GM12878 (cell line): Measurements from ENCODE around the gene SWI5. TPM values are rescaled to one million over a fixed set of nuclear protein-coding genes. Genes with fewer than 3 reads are reported as not detected.
A peak's percentile ranks its signal among the peaks of the same experiment; 100 is the strongest.

Experiments
- CBFB ChIP-seq: IDR thresholded peaks from 2 replicates; pipeline ENCODE4 v1.6.1; 2016; ENCODE audit warnings: antibody characterized with exemption, low read depth
- GABPA ChIP-seq: IDR thresholded peaks from 2 replicates; pipeline ENCODE4 v1.6.1; 2014; ENCODE audit warnings: antibody characterized with exemption, low read depth, mild to moderate bottlenecking, inconsistent platforms
- POLR2A ChIP-seq: IDR thresholded peaks from 2 replicates; pipeline ENCODE4 v1.6.1; 2011; ENCODE audit warnings: low read depth, mild to moderate bottlenecking, low read length
- SIX5 ChIP-seq: IDR thresholded peaks from 2 replicates; pipeline ENCODE4 v1.6.1; 2011; ENCODE audit warnings: mild to moderate bottlenecking, low read depth, low read length, moderate library complexity; ENCODE audit not compliant: severe bottlenecking
- SRF ChIP-seq, 2 experiments: IDR thresholded peaks; 2 replicates each; pipeline ENCODE4 v1.6.1; 2011; ENCODE audit warnings: low read depth in 2 of 2, low read length in 2 of 2, mild to moderate bottlenecking in 1 of 2, moderate library complexity in 1 of 2
- TARDBP ChIP-seq: IDR thresholded peaks from 2 replicates; pipeline ENCODE4 v1.6.1; 2016; ENCODE audit warnings: borderline replicate concordance
- TCF3 ChIP-seq: IDR thresholded peaks from 2 replicates; pipeline ENCODE4 v1.6.1; 2012; ENCODE audit warnings: low read depth, mild to moderate bottlenecking, low read length, borderline replicate concordance; ENCODE audit not compliant: insufficient read depth
- ZNF207 ChIP-seq: fragments of 450-650 bp; IDR thresholded peaks from 2 replicates; pipeline ENCODE4 v1.6.1; 2014; ENCODE audit warnings: antibody characterized with exemption, mild to moderate bottlenecking, borderline replicate concordance
- ZNF274 ChIP-seq: IDR thresholded peaks from one replicate; pipeline ENCODE4 v1.8.0; 2011; ENCODE audit not compliant: insufficient read length, insufficient read depth
- polyA plus RNA-seq, 11 experiments: library from polyadenylated mRNA; depleted of rRNA in 4 of 11; unstranded in 6 of 11; stranded (reverse) in 5 of 11; fragments of >200 nt; fragmentation: Nextera tagmentation in 4 of 11; fragmentation: Illumina TruSeq in 1 of 11; extraction: Ambion mirVana in 4 of 11; extraction: Trizol in 1 of 11; gene quantifications; 1 replicate in 1 of 11; 2 replicates in 10 of 11; pipeline versions ENCODE4 v1.2.1 to v1.2.3, GENCODE V29; 2011 to 2016; ENCODE audit warnings: inconsistent platforms in 2 of 11, missing spikeins in 2 of 11, low read depth in 1 of 11
- total RNA-seq, 4 experiments: library from RNA; depleted of rRNA in 3 of 4; stranded (reverse); fragments of >200 nt in 3 of 4; fragmentation: Illumina TruSeq in 1 of 4; extraction: Trizol in 1 of 4; gene quantifications; 2 replicates each; pipeline versions ENCODE4 v1.2.1 to v1.2.3, GENCODE V29; 2013 to 2021
- TF ChIP-seq, protein P1 (sequence below): IDR thresholded peaks from 2 replicates; pipeline ENCODE4 v1.6.1; 2012; ENCODE audit warnings: mild to moderate bottlenecking, low read depth, low read length

Gene SWI5
- total and polyA plus RNA-seq, 10 of the 15 experiments (the other 5 are each of a cell fraction or from before 2014, with no cell fraction given), result 13.3 to 36.2 (median 18.1) TPM

DNA sequence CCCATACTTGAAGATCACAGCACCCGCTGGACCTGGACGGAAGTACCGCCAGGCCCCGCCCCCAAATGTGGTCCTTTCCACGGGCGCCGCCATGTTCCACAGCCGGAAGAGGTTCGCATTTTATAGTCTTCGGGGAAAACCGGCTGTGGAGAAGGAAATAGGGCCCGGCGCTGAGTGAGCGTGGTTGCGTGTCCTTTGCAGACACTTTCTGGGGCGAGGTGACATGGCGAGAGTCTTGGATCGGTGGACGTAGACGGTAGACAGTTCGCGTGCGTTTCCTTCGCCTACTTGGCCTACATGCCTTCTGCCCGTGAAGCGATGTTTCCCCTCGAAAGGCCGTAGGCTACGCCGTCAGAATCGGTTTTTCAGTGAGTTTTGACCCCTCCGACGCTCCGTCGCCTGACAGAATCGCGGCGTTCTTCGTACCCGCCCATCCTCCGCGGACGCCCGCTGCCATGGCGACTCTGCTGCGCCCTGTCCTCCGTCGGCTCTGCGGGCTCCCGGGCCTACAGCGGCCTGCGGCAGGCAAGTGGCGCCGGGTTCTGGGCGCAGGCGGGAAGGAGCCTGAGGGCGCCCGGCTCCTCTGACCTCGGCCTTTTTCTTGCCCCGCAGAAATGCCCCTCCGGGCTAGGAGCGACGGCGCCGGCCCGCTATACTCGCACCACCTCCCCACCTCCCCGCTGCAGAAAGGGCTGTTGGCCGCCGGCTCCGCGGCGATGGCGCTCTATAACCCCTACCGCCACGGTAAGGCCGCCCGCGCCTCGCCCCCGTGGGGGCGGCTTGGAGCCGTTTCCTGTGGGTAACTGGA is 46.5 kb downstream of the SWI5 start, which contains the start of the genes COQ4 and TRUB2 (continued):
- TF ChIP-seq, protein P1, sequence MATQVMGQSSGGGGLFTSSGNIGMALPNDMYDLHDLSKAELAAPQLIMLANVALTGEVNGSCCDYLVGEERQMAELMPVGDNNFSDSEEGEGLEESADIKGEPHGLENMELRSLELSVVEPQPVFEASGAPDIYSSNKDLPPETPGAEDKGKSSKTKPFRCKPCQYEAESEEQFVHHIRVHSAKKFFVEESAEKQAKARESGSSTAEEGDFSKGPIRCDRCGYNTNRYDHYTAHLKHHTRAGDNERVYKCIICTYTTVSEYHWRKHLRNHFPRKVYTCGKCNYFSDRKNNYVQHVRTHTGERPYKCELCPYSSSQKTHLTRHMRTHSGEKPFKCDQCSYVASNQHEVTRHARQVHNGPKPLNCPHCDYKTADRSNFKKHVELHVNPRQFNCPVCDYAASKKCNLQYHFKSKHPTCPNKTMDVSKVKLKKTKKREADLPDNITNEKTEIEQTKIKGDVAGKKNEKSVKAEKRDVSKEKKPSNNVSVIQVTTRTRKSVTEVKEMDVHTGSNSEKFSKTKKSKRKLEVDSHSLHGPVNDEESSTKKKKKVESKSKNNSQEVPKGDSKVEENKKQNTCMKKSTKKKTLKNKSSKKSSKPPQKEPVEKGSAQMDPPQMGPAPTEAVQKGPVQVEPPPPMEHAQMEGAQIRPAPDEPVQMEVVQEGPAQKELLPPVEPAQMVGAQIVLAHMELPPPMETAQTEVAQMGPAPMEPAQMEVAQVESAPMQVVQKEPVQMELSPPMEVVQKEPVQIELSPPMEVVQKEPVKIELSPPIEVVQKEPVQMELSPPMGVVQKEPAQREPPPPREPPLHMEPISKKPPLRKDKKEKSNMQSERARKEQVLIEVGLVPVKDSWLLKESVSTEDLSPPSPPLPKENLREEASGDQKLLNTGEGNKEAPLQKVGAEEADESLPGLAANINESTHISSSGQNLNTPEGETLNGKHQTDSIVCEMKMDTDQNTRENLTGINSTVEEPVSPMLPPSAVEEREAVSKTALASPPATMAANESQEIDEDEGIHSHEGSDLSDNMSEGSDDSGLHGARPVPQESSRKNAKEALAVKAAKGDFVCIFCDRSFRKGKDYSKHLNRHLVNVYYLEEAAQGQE, result peak; percentile 49; the same call in 1 of the 2 replicates
- TF ChIP-seq POLR2A, result peak; percentile 80
- TF ChIP-seq SRF (IDR thresholded peaks at IDR 0.05; ENCODE audit: low read depth in 2 of 2, low read length in 2 of 2), result peak in 1 of 2 experiments; percentile 88; a peak in 2 of 4 replicates
- peak; percentile 84 for TF ChIP-seq SIX5
- TF ChIP-seq ZNF274, result no peak
- peak; percentile 98 for TF ChIP-seq ZNF207
- peak; percentile 99 for TF ChIP-seq GABPA
- 0 out of 2 replicates have a peak, but pooled peaks have one; percentile 16 for TF ChIP-seq TCF3
- TF ChIP-seq CBFB, result peak; percentile 81; the same call in 1 of the 2 replicates
- TF ChIP-seq TARDBP, result peak; percentile 88; the same call in 1 of the 2 replicates
